Measurements from ENCODE around the gene STAP2.

DNA sequence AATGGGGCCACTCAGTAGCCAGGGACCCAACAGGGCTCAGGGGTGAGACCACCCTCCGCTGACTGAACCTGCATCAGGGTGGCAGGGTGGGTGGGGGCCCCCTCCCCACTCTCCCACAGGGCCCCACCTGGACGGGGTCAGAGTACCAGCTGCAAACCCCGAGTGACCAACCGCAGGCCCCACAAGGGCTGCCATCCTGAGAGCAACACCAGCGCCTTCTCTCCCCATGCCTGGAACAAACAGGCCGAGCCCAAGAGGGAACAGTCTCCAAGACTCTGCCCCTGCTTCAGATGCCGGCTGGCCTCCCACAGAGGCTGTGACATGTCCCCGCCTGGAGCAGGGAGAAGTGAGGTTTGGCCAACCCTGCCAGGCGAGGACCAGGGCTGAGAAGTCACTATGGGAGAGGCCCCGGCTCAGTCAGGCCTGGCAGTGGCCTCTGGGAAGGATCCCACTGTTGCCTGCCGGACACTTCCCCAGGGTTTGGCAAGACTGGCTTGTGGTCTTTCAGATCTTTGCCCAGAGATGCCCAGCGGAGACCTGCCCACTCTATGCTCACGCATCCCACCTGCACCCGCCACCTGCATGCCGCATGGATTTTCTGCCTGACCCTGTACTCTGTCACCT lies 31.9 kb upstream of the STAP2 start:
- TF ChIP-seq, protein P1, sequence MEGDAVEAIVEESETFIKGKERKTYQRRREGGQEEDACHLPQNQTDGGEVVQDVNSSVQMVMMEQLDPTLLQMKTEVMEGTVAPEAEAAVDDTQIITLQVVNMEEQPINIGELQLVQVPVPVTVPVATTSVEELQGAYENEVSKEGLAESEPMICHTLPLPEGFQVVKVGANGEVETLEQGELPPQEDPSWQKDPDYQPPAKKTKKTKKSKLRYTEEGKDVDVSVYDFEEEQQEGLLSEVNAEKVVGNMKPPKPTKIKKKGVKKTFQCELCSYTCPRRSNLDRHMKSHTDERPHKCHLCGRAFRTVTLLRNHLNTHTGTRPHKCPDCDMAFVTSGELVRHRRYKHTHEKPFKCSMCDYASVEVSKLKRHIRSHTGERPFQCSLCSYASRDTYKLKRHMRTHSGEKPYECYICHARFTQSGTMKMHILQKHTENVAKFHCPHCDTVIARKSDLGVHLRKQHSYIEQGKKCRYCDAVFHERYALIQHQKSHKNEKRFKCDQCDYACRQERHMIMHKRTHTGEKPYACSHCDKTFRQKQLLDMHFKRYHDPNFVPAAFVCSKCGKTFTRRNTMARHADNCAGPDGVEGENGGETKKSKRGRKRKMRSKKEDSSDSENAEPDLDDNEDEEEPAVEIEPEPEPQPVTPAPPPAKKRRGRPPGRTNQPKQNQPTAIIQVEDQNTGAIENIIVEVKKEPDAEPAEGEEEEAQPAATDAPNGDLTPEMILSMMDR (conservative IDR thresholded peaks at IDR 0.05 in 1 of 2, IDR thresholded peaks at IDR 0.05 in 1 of 2; ENCODE audit: extremely low read depth in 1 of 2, insufficient read depth in 1 of 2, low read depth in 1 of 2, low read length in 2 of 2): no peak
- no peak for TF ChIP-seq EZH2 (IDR thresholded peaks at IDR 0.05; ENCODE audit: borderline replicate concordance, low read length)
